Activated T-cell treated with anti-CD3 and anti-CD28 coated beads, Interleukin-2, amount 50 U/mL, for 72 hours (primary cell): ENCODE data around the gene CDC40. TPM values are rescaled to one million over a fixed set of nuclear protein-coding genes. Genes with fewer than 3 reads are reported as not detected.
A peak's percentile ranks its signal among the peaks of the same experiment; 100 is the strongest.

Experiments
- ATAC-seq, 2 donors: fragments of 150-1000 bp; cut with Tn5 transposase; replicated peaks in 1 of 2; 2 replicates each; pipeline ENCODE4 v1.10.0; 2021; ENCODE audit warnings: moderate library complexity in 2 of 2, mild to moderate bottlenecking in 1 of 2
- DNase-seq, 2 donors: peaks; one replicate each; pipeline ENCODE4 v3.0.0; 2021 to 2022; ENCODE audit warnings: mixed read lengths in 1 of 2
- H3K27ac Mint-ChIP-seq: one replicate; pipeline ENCODE4 v1.8.0; 2022; ENCODE audit warnings: mild to moderate bottlenecking, moderate library complexity, mixed read lengths
- H3K27me3 Mint-ChIP-seq: one replicate; pipeline ENCODE4 v1.8.0; 2022; ENCODE audit warnings: low read depth, mixed read lengths
- H3K36me3 Mint-ChIP-seq, 2 donors: one replicate each; pipeline ENCODE4 v1.8.0; 2022; ENCODE audit warnings: mixed read lengths in 2 of 2, mild to moderate bottlenecking in 1 of 2; ENCODE audit not compliant: insufficient read depth in 2 of 2
- H3K4me1 Mint-ChIP-seq: one replicate; pipeline ENCODE4 v1.8.0; 2022; ENCODE audit warnings: low read depth, mixed read lengths
- H3K4me3 Mint-ChIP-seq, 2 donors: one replicate each; pipeline ENCODE4 v1.8.0; 2022; ENCODE audit warnings: mild to moderate bottlenecking in 2 of 2, mixed read lengths in 2 of 2, moderate library complexity in 2 of 2
- H3K9me3 Mint-ChIP-seq, 2 donors: one replicate each; pipeline ENCODE4 v1.8.0; 2022; ENCODE audit warnings: mixed read lengths in 2 of 2
- total RNA-seq, 2 donors: library from RNA; stranded (reverse); gene quantifications; one replicate each; pipeline ENCODE4 v1.2.3, GENCODE V29; 2022

The CDC40 gene
- total RNA-seq, 2 donors from 2014 or later = 26.6 to 38.3 TPM

GRCh38 chr6:110183292-110183885 lies 3.2 kb downstream of the CDC40 start:
- Mint-ChIP-seq H3K4me1 (peaks cover 16% of the 10 kb centered on the region), H3K27ac (no peak overlapping the region), H3K9me3 (no peaks in the 10 kb centered on the region), H3K27me3 (no peaks in the 10 kb centered on the region), H3K4me3 (no peak overlapping the region), H3K36me3 (peaks cover 0 to 3% of the 10 kb centered on the region in 2 donors)
- ATAC-seq (no peak), DNase-seq (no peak)

GRCh38 chr6:110185879-110186278 lies 5.7 kb downstream of the CDC40 start:
- H3K9me3 Mint-ChIP-seq = no peaks in the 10 kb centered on the region
- peak; percentile 77 to 81 for ATAC-seq
- no peaks in the 10 kb centered on the region for H3K36me3 Mint-ChIP-seq
- H3K4me3 Mint-ChIP-seq = peak overlapping the region; percentile 64 to 69
- no peak overlapping the region for H3K27ac Mint-ChIP-seq
- no peak for DNase-seq
- no peaks in the 10 kb centered on the region for H3K27me3 Mint-ChIP-seq
- H3K4me1 Mint-ChIP-seq = peaks cover 14% of the 10 kb centered on the region

- no peak overlapping the region for H3K4me3 Mint-ChIP-seq
- peaks cover 14% of the 10 kb centered on the region for H3K4me1 Mint-ChIP-seq
- H3K9me3 Mint-ChIP-seq = no peaks in the 10 kb centered on the region
- DNase-seq (no peak), ATAC-seq (no peak)
- H3K27ac Mint-ChIP-seq = no peak overlapping the region
- H3K27me3 Mint-ChIP-seq = no peaks in the 10 kb centered on the region
- H3K36me3 Mint-ChIP-seq = peaks cover 0 to 1% of the 10 kb centered on the region in 2 donors
These were observed 8.6 kb downstream of the CDC40 start for GRCh38 chr6:110188791-110189190.

GRCh38 chr6:110190726-110191125 lies 10.5 kb downstream of the CDC40 start:
- H3K27me3 Mint-ChIP-seq = no peaks in the 10 kb centered on the region
- no peak overlapping the region for H3K27ac Mint-ChIP-seq
- H3K36me3 Mint-ChIP-seq = peaks cover 0 to 7% of the 10 kb centered on the region in 2 donors
- H3K4me3 Mint-ChIP-seq = no peak overlapping the region
- ATAC-seq (no peak), DNase-seq (no peak)
- H3K4me1 Mint-ChIP-seq = peaks cover 6% of the 10 kb centered on the region
- H3K9me3 Mint-ChIP-seq = no peaks in the 10 kb centered on the region

GRCh38 chr6:110191477-110191876 lies 11.2 kb downstream of the CDC40 start:
- Mint-ChIP-seq H3K4me3 (no peak overlapping the region), H3K36me3 (peaks cover 0 to 7% of the 10 kb centered on the region in 2 donors), H3K27ac (no peak overlapping the region), H3K4me1 (no peaks in the 10 kb centered on the region), H3K27me3 (no peaks in the 10 kb centered on the region), H3K9me3 (no peaks in the 10 kb centered on the region)
- DNase-seq = no peak
- ATAC-seq = no peak

- Mint-ChIP-seq H3K4me3 (no peak overlapping the region), H3K27ac (no peak overlapping the region), H3K36me3 (peaks cover 0 to 7% of the 10 kb centered on the region in 2 donors), H3K9me3 (no peaks in the 10 kb centered on the region), H3K27me3 (no peaks in the 10 kb centered on the region), H3K4me1 (no peaks in the 10 kb centered on the region)
- DNase-seq (no peak), ATAC-seq (no peak)
These were observed 15.4 kb downstream of the CDC40 start for GRCh38 chr6:110195639-110196038.

GRCh38 chr6:110196874-110197273 lies 16.6 kb downstream of the CDC40 start:
- no peak overlapping the region for H3K27ac Mint-ChIP-seq
- peaks cover 0 to 7% of the 10 kb centered on the region in 2 donors for H3K36me3 Mint-ChIP-seq
- no peaks in the 10 kb centered on the region for H3K27me3 Mint-ChIP-seq
- H3K4me1 Mint-ChIP-seq = no peaks in the 10 kb centered on the region
- no peak for ATAC-seq
- no peak for DNase-seq
- H3K9me3 Mint-ChIP-seq = no peaks in the 10 kb centered on the region
- no peak overlapping the region for H3K4me3 Mint-ChIP-seq

GRCh38 chr6:110198561-110198960 lies 18.3 kb downstream of the CDC40 start:
- H3K27me3 Mint-ChIP-seq = no peaks in the 10 kb centered on the region
- no peaks in the 10 kb centered on the region for H3K4me1 Mint-ChIP-seq
- H3K27ac Mint-ChIP-seq = no peak overlapping the region
- H3K9me3 Mint-ChIP-seq = no peaks in the 10 kb centered on the region
- ATAC-seq (no peak), DNase-seq (no peak)
- H3K36me3 Mint-ChIP-seq = peaks cover 0 to 7% of the 10 kb centered on the region in 2 donors
- H3K4me3 Mint-ChIP-seq = no peak overlapping the region

- H3K4me3 Mint-ChIP-seq = no peak overlapping the region
- no peaks in the 10 kb centered on the region for H3K36me3 Mint-ChIP-seq
- DNase-seq (no peak), ATAC-seq (no peak)
- no peaks in the 10 kb centered on the region for H3K9me3 Mint-ChIP-seq
- peak overlapping the region; percentile 19 for H3K27ac Mint-ChIP-seq
- no peaks in the 10 kb centered on the region for H3K27me3 Mint-ChIP-seq
- no peaks in the 10 kb centered on the region for H3K4me1 Mint-ChIP-seq
These were observed 21.1 kb downstream of the CDC40 start for GRCh38 chr6:110201151-110201884.

GRCh38 chr6:110207652-110208051 lies 27.4 kb downstream of the CDC40 start:
- no peaks in the 10 kb centered on the region for H3K9me3 Mint-ChIP-seq
- H3K4me1 Mint-ChIP-seq = no peaks in the 10 kb centered on the region
- no peak overlapping the region for H3K4me3 Mint-ChIP-seq
- no peak overlapping the region for H3K27ac Mint-ChIP-seq
- no peaks in the 10 kb centered on the region for H3K27me3 Mint-ChIP-seq
- no peak for DNase-seq
- ATAC-seq = no peak
- peaks cover 0 to 5% of the 10 kb centered on the region in 2 donors for H3K36me3 Mint-ChIP-seq

- H3K9me3 Mint-ChIP-seq = no peaks in the 10 kb centered on the region
- no peak overlapping the region for H3K27ac Mint-ChIP-seq
- no peak overlapping the region for H3K4me3 Mint-ChIP-seq
- DNase-seq (no peak), ATAC-seq (no peak)
- H3K27me3 Mint-ChIP-seq = no peaks in the 10 kb centered on the region
- H3K4me1 Mint-ChIP-seq = no peaks in the 10 kb centered on the region
- peaks cover 3 to 8% of the 10 kb centered on the region in 2 donors for H3K36me3 Mint-ChIP-seq
These were observed 31.5 kb downstream of the CDC40 start for GRCh38 chr6:110211753-110212152.

- H3K9me3 Mint-ChIP-seq = no peaks in the 10 kb centered on the region
- H3K27me3 Mint-ChIP-seq = no peaks in the 10 kb centered on the region
- H3K4me1 Mint-ChIP-seq = no peaks in the 10 kb centered on the region
- H3K27ac Mint-ChIP-seq = no peak overlapping the region
- H3K4me3 Mint-ChIP-seq = no peak overlapping the region
- ATAC-seq = no peak
- peaks cover 3 to 10% of the 10 kb centered on the region in 2 donors for H3K36me3 Mint-ChIP-seq
- no peak for DNase-seq
These were observed 34.1 kb downstream of the CDC40 start for GRCh38 chr6:110214338-110214737.

GRCh38 chr6:110216140-110216539 lies 35.9 kb downstream of the CDC40 start:
- no peaks in the 10 kb centered on the region for H3K9me3 Mint-ChIP-seq
- H3K36me3 Mint-ChIP-seq = peaks cover 6 to 15% of the 10 kb centered on the region in 2 donors
- H3K4me3 Mint-ChIP-seq = no peak overlapping the region
- no peaks in the 10 kb centered on the region for H3K27me3 Mint-ChIP-seq
- ATAC-seq = no peak
- no peaks in the 10 kb centered on the region for H3K4me1 Mint-ChIP-seq
- DNase-seq = no peak
- H3K27ac Mint-ChIP-seq = no peak overlapping the region

GRCh38 chr6:110217266-110217665 lies 37.0 kb downstream of the CDC40 start:
- H3K27me3 Mint-ChIP-seq = no peaks in the 10 kb centered on the region
- no peaks in the 10 kb centered on the region for H3K4me1 Mint-ChIP-seq
- peaks cover 6 to 15% of the 10 kb centered on the region in 2 donors for H3K36me3 Mint-ChIP-seq
- H3K9me3 Mint-ChIP-seq = no peaks in the 10 kb centered on the region
- ATAC-seq = no peak
- DNase-seq = no peak
- no peak overlapping the region for H3K4me3 Mint-ChIP-seq
- no peak overlapping the region for H3K27ac Mint-ChIP-seq
